ENCODE measurements around the gene C10orf120.
A peak's percentile ranks its signal among the peaks of the same experiment; 100 is the strongest.

Gene C10orf120

DNA sequence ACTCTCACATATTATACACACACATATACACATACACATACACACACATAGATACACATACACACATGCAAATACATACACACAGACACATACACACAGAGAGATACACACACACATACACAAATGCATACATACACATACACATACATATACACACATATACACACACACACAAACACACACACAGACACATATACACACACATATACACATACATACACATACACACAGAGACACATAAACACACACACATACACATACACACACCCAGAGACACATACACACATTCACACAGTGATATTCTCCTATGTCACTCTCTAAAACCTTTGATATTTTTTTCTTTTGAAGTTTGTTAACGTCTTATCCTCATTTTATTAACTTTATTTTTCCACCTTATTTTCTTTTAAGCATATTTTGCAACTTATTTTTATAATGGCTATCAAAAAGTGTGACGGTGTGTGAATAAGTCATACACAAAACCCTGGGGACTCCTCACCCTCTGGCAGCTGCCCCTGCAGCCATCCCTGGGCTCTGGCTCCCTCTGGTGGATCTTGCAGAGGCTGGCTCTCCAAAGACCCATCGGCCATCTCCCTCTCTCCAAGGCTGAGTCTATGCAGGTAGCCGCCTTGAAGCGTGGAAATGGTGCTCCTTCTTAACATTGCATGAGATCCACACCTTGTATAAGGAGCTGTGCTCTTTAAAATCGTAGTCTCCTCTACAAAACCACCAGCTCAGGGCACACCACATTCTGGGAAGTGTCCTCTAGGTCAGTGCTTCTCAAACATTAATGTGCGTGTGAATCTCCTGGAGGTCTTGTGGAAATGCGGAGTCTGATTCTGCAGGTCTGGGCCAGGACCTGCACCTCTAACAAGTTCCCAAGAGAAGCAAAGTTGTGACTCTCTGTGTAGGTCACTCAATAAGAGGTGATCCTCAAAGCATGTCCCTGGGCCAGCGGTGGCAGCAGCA, 4.1 kb upstream of the C10orf120 start:
- DNase-seq = peak; percentile 22

DNA sequence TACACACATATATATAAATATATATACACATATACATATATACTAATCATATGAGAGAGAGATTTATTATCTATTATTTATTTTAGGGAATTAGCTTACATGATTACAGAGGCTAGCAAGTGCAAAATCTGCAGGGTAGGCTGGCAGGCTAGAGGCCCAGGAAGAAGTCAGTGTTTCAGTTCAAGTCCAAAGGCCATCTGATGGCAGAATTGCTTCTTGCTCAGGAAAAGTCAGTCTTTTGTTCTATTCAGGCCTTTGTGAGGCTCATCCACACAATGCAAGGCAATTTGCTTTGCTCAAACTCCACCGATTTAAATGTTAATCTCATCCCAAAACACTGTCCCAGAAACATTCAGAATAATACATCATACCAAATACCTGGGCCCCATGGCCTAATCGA, 2.6 kb upstream of the C10orf120 start:
- no peak for DNase-seq

DNA sequence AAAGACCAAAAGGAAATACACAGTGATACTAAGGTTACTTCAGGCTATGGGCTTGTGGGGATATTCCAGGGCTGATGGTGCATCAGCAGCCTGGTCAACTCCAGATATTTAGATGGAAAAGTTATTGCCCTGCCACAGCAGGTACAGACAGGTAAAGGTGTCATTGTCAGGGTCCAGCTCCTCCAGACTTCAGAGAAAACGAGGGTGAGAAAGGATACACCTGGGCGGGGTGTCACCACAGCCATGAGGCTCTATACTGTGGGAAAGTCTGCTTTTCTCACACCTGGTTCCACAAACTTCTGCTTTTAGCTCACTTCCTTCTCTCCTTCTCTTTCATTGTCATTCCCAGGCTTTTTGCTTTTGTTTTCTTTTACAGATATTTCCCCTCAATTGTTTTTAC, 2.0 kb upstream of the C10orf120 start:
- no peak for DNase-seq

DNA sequence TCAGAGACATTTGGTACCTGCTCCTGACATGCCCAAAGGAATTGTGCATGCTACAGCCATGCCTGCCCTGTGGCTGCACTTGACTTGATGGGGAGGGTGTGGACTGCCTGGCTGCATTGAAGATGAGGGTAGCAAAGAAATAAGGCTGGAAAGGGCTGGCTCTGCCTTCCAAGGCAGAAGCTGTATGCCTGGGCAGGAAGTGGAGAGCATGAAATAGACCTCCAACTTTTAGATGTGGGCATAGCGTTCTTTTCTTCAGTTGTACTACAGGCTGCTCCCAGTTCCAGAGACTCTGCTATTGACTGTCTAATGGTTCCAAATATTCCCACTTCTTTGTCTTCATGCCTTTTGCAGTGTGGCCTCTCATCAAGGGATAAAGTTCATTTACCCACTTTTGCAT, 3.0 kb downstream of the C10orf120 start:
- DNase-seq = no peak

DNA sequence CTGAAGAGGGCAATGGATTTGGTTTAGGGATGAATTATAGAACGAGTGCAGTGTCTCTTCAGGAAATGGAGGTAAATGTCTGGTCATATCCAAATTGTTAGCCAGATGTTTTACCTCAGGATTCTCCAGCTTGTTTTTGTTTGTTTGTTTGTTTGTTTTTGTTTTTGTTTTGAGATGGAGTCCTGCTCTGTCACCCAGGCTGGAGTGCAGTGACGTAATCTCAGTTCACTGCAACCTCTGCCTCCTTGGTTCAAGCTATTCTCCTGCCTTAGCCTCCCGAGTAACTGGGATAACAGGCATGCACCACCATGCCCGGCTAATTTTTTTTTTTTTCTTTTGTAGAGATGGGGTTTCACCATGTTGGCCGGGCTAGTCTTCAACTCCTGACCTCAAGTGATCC, 6.9 kb downstream of the C10orf120 start:
- no peak for DNase-seq

DNA sequence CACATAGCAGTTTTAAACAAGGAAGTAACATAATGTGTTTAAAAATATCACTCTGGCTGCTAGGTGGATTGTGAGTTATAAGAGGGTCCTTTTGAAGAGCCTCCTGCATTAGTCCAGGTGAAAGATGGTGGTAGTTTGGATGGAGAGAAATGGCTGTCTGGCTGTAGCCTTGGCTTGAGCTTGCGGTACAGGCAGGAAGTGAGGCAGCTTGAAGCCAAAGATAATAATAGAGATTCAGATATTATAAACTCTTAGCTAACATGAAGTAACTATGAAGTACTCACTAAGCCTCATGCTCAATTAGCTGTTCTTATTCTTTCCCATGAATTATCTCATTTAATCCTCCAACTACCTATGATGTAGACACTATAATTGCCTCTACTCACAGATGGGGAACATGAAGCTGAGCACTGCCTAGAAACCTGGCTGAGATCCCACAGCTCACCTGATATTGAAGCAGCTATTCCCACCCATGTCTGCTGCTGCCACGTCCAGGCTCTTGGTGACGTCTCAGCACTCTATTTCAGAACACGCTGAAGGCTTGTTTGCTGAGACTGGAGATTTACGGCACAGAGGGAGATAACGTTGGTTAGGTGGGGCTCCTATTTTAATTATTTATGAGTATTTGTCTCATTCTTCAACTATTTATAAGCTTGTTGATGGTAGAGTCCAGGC, 10.4 kb downstream of the C10orf120 start:
- no peak for DNase-seq

DNA sequence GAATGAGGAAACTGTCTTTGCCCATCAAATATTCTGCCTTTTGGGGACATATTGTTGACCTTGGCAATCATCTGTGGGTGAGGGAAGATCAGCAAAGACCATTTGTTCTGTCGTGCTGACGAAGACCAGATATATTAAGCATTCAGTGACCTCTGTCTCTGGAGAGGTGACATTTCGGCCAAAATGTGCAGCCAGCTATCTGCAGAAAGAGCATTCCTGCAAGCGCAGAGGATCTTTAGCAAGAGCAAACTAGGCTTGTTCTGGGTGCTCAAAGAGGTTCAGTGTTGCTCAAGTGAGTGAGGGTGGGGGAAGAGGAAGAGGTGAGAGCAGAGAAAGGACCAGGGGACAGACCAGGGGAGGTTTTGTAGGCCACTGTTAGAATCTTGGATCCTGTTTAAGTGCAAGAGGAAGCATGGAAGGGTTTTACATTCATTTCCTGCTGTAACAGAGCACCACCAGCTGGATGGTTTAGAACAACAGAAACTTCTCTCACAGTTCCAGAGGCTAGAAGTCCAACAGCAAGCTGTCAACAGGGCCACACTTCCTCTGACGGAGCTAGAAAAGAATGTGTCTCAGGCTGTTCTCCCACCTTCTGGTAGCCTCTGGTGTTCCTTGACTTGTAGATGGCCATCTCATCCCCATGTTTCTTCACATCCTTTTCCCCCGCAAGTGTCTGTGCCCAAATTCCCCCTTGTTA, 11.2 kb downstream of the C10orf120 start:
- no peak for DNase-seq

DNA sequence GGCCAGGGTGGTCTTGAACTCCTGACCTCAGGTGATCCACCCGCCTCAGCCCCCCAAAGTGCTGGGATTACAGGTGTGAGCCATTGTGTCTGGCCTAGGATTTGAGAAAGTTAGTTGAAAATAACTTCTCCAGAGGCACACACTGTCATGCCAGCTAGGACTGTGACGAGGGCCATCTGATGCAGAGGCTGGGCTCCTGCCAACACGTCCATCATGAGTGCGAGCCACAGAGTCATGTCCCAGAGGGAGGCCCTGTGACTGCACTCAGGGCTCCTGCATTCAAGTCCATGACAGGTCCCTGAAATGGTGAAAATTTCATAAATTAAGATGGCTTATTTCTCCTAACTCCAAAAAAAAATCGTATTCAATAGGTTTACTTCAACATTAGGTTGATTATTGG, 17.1 kb downstream of the C10orf120 start:
- no peak for DNase-seq

DNA sequence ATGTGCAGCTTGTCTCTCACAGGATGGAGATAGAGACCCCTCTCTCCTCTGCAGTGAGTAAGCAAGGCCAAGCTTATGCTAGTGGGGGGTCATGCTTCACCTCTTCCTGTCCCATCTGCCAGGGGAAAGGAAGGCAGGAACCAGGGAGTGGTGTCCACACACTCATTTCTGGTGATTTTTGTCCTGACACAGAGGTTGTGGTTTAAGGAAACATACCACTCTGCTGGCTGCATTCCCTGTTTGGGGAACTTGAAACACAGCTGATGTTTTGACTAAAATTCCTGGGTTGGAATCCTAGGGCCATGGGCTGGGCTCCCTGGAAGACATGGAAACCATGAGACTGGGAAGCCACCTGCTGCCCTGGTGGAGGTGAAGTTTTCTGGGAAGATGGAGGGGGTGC, 21.4 kb downstream of the C10orf120 start:
- no peak for DNase-seq

DNA sequence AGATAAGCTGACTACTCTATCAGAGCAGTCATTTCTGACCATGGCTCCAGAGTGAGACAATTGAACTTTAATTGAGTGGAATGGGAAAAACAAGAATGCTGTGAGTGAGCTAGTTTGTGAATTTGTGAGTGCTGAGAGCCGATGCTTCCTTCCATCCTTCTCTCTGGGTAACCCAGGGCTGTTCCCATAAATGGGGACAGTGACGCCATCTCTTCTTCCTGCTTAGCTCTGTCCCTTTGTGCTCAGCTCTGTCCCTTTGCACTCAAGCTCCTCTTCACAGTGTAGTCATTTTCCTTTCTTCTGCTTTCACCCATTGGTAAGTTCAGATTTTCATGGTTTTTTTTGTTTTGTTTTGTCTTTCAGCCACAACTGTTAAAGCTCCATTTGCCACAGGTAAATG, 24.4 kb downstream of the C10orf120 start:
- no peak for DNase-seq

DNA sequence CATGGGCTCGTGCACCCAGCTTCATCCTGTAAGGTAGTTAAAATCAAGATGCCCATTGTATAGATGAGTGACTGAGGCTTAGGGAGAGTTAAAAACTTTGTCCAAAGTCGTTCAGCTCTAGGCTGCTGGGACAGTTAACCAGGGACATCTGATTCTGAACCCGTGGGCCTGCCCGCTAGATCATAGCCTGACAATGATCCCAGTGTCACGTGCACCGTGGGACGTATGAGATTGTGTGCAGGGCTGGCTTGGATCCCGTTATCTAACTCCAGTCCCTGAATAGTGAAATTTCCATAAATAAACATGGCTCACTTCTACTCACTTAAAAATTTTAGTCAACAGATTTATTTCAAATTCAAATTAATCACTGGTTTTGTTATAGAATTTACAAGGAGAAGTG, 24.9 kb downstream of the C10orf120 start:
- no peak for DNase-seq

DNA sequence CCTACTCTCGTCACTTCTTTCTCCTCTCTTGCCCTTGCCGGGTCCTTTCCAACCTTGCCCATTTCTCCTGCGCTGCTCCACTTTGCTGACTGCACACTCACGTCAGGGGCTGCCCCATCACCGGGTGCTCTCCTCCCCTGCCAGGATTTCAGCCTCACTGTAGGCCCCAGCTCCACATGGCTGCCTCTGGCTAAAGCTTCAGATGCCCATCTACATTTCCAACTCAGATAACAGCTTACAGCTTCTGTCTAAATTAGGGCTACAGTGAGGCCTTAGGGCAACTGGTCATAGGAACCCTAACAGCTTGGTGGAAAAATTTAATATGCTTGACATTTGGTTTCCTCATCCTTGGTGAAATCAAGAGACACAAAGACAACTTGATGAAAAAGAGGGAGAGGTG, 25.9 kb downstream of the C10orf120 start:
- DNase-seq = no peak

DNA sequence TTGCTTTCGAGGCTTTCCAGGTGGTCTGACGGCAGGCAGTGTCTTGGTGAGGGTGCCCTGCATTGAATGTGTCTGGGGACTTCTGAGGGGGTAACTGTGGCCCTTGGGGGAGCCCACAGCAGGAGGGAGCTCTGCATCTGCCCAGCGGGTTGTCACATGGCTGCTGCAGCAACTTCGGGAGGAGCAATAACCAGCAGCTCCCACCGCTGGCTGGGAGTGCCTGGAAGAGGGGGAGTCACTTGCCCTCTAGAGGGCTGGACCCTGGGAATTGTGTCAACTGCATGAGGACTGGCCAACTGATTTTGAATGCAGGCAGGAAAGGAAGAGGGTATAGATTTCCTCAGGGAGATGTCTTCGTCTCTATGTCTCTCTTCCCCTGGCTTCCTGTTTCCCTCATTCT, 26.4 kb downstream of the C10orf120 start:
- no peak for DNase-seq

DNA sequence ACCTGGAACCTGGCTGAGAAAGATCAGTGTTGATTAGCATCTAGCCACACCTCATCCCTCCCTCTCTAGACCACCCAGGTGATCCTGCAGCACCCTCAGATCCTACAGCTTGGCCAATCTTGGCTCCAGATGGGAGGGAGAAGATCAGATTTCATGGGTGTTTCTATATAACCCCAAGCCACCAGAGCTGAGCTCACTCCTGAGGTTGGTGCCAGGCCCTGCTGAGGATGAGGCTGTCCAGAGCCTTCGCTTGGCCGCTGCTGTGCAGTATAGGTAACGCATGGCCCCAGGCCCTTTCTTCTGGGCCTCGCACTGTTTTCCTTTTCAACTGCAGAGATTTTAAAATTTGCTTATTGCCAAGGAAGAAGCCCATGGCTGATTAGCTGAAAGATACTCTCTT, 27.0 kb downstream of the C10orf120 start:
- no peak for DNase-seq

DNA sequence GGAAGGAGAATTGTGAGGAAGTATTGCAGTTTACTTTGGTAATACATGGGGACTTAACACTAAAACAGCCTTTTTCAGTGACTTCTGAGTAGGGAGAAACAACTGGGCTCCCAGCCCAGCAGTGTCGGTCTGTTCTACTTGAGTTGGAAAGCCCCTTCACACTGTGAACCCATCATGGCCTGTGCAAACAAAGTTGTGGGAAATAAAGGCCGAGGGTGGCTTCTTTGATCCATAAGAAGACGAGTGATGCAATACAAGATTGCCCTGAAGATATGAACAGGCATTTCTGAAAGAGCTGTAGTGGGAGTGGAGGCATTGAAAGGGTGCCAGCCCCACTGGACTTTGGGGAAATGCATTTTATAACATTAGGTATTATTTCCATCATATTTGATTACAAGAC, 28.3 kb downstream of the C10orf120 start:
- no peak for DNase-seq

DNA sequence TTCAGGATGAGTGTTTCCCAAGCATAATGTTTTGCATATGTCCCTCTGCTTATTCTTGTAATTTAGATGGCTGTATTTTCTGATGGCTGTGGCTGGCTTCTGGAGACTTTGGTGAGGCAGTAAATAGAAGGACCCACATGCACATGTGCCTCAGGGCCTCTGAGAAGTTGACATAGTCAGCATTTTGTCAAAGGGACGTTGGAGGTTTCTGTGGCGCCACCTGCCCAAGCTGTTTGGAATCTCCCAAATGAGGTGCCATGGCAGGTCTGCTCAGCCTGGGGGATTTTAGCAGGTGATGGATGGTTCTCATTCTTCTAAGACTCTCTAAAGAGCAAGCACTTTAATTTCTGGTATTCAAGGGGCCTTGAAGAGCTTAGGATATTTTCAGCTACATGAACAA, 29.8 kb downstream of the C10orf120 start:
- DNase-seq = no peak

DNA sequence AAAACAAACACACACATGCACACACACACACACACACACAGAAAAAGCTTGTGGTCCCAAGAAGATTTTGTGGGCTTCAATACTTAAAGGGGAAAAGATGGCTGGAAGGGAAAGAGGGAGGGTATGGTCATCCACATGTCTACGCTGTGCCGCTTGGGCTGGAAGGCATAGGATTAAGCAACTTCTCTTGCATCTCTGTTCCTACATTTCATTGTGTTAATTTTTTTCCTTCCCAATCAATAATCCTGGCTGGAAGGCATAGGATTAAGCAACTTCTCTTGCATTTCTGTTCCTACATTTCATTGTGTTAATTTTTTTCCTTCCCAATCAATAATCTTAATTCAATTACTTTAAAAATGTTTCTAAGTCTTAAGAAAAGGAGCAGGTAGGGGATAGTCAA, 30.6 kb downstream of the C10orf120 start:
- DNase-seq = no peak

DNA sequence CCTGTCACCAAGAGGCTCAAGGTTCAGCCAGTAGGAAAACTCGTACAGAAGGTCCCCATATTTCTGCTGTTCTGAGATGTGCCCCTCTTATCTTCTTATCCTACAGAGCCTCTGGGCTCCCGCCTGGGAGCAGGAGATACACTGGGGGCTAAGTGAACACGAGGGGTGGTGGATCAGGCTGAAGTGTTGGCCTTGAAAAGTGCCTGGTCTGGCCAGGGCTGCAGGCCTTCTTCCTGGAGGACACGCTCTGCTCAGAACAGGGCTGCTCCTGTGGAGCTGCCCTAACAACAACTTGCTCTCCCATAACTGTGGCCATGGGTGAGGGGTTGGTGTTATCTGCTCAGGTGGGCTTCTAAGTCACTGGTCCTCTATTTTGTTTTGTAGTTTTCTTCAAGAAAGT, 33.7 kb downstream of the C10orf120 start:
- DNase-seq = no peak

DNA sequence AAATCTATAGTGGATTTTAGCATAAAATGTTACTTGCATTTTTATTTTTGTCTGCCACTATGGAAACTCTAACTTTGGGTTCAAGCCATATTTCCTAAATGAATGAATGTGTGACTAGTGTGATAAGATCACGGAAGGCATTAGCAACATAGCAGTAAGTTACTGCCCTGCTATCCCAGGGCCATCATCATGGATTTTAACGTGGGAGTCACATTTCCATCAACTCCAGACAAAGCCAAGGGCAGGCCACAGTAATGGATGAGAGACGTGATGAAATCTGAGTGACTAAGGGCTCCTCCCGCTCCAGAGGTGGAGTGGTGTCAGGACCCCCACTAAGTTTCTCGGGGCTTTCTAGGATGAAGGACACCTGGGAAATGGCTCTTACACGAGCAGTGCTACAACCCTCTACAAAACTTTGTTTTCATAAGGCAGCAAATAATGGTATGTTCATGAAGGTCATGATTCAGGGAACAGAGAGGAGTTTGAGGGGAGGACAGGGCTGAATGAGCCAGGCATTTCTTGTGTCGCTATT, 34.3 kb downstream of the C10orf120 start:
- no peak for DNase-seq

DNA sequence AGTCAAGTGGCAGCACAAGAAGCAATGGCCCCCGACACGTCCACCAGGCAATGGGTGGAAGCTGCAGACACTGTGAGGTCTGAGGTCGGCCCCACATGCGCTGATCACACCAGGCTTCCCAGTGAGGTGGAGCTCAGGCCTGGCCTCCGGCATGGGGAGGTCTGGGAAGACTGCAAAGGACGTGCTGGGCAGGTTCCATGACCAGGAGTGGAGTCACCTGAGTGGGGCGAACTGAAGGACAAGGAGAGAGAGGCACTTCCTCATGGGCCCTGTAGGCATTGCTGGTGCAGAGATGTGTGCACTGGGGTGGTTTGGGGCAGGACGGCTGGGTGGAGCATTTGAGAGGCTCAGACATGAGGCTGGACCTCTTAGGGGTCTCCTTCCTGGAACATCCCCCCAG, 35.1 kb downstream of the C10orf120 start:
- DNase-seq = no peak

DNA sequence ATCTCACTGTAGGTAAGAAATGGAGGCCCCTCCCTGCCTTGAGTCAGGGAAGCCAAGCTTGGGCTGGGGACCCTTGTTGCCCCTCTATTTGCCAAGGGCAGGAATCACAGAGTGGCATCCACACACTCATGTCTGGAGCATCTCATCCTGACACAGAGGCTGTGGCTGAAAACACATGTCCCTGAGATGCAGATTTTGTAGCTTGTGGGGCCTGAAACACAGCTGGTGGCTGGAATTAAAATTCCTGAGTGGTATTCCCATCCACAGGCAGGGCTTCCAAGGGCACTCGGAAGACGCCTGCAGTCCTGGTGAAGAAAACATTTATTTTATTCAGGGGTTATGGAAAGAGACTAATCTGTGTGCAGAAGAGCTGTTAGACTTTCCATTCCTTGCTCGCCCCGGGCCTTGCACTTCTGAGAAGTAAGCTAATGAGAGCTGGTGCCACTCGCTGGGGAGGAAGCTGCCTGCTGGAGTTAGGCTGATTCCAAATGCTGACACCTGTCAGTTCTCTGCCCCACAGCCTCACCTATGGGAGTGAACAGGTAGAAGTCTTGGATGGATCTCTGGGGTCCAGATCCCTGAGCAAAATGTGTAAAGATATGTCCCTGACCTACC, 36.0 kb downstream of the C10orf120 start:
- no peak for DNase-seq

DNA sequence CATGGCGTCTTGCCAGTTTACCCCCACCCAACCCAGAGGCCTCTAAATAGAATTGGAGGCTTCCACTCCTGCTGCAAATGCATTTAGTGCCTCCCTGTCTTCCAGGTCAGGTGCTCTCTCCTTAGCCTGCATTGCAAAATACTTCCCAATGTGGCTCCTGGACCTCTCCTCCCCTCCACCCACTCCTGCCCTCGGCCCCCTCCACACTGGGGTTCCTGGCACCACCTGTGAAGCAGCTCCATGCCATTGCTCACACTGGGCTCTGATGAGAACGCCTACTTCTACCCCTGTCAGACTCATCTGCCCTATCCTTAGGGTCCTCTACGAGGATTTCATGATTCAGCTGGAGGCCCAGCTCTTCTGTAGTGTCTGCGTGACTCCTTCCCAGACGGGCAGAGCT, 37.4 kb downstream of the C10orf120 start:
- DNase-seq = no peak

DNA sequence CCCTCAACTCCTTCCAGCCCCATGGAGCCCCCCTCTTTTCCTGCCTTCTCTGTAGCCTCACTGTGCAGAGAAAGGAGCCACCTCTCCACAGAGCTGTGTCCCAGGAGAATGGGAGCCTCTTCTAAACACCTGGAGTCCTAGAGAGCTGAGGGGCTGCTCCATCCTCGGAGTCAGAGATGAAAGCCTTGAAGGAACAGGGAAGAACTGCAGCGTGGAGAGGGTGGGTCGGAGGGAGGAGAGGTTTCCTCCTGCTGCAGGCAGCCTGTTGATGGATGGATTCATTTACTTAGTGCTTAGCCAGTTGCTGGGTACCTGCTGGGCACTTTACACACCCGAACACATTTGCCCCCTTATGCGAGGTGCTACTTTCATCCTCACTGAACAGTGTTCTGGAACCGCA, 39.0 kb downstream of the C10orf120 start:
- DNase-seq = no peak
